Astrocyte of the hippocampus (primary cell): Measurements from ENCODE around the gene ST7L.

Experiments
- DNase-seq: peaks from one replicate; pipeline ENCODE4 v3.0.0; 2011; ENCODE audit warnings: low read depth, low spot score

Gene ST7L

DNA sequence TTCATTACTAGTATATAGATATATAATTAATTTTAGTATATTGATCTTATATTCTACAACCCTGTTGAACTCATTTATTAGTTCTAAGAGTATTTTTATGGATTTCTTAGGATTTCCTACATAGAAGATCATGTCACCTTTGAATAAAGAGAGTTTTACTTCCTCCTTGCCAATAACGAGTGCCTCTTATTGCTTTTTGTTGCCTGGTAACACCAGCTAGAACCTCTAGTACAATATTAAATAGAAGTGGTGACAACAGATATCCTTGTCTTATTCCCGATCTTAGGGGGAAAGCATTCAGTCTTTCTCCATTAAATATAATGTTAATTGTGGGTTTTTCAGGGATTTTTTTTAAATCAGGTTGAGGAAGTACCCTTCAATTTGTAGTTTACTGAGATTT is 69.4 kb downstream of the ST7L start:
- DNase-seq: no peak

GRCh38 chr1:112548547-112548946 is 70.4 kb downstream of the ST7L start:
- DNase-seq: no peak

GRCh38 chr1:112546076-112546475 is 72.9 kb downstream of the ST7L start:
- peak; percentile 63 for DNase-seq

DNA sequence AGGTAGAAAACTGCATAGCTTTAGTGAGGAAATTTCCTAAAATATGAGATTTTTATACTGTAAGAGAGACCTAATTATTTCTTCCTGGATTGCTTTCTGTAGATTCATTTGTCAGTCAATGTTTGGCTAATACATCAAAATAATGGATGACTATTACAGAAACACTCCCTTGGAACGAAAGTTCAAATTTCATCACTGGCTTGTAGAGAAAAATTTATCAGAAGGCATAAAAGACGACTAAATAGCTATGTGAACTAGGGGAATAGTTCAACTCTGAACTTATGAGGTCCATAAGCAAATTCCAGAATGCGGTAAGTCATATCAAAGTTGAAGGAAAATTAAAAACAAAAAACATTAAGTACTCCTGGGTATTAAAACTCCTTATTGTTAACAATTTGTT is 74.2 kb downstream of the ST7L start:
- DNase-seq: no peak

- DNase-seq: peak; percentile 87
Observed at GRCh38 chr1:112544011-112544688, 74.8 kb downstream of the ST7L start.

DNA sequence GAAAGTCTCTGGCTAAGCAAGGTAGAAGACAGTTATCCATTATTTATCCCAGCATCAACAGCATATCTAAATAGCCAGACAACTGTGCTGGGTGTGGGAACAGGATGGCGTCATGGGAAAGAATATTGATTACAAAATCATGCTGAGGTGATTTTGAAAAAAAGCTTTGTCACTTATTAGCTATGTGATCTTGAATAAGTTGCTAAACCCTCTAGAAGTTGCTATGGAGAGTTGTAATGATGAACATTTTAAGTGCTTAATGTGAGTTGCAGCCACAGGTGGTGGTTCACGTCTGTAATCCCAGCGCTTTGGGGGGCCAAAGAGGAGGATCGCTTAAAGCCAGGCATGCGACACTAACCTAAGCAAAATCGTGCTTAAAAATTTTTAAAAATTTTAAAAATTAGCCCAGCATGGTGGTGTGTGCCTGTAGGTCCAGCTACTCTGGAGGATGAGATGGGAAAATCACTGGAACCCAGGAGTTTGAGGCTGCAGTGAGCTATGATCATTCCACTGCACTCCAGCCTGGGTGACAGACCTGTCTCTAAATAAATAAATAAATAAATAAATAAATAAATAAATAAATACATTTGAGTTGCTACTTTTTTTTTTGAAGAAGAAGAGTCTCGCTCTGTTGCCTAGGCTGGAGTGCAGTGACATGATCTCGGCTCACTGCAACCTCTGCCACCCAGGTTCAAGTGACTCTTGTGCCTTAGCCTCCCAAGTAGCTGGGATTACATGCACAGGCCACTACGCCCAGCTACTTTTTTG is 76.6 kb downstream of the ST7L start:
- no peak for DNase-seq

- no peak for DNase-seq
Observed at GRCh38 chr1:112541299-112541698, 77.6 kb downstream of the ST7L start.

DNA sequence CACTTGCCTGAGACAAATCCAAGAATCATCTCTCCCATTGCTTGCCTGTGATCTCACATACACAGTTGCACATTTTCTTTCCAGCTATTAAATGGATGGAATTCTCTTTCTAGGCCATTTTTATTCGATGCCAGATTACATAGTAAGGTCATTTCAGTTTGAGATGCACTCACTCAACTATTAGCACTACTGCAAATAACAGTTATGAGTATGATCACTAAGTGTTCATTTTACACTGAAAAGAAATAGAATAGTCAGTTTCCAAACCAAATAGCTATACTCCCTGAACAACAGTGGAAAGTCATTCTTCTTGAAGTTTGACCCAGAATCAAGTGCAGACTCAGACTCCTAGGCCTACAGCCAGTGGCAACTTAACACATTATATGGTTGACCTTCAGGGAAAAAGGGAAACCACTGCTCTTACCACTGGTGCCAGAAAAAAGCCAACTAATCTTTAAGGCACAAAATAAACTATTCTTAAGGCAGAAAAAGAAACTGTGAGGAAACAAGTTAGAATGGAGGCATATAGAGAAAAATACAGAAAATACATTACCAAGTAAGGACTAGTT is 78.6 kb downstream of the ST7L start:
- peak; percentile 45 for DNase-seq

DNA sequence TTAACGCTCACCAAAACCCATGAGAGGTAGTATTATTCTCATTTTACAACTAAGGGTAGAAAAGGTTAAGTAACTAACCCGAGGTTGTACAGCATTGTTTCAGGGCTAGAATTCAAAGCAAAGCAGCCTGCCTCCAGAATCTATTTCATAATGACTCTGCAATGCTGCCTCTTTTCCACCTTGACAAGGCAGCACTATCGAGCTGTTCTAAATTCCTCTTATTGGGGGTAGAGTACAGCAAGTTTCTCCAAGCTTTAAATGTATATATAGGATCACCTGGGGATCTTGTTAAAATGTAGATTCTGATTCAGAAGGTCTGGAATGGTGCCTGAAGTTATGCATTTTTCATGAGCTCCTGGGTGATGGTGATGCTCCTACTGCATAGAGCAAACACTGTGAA is 80.1 kb downstream of the ST7L start:
- DNase-seq: no peak

- DNase-seq: peak; percentile 55
Observed at GRCh38 chr1:112537456-112537855, 81.5 kb downstream of the ST7L start.

GRCh38 chr1:112536561-112536960 is 82.4 kb downstream of the ST7L start:
- DNase-seq: peak; percentile 81

- peak; percentile 60 for DNase-seq
Observed at GRCh38 chr1:112533029-112533428, 85.9 kb downstream of the ST7L start.

DNA sequence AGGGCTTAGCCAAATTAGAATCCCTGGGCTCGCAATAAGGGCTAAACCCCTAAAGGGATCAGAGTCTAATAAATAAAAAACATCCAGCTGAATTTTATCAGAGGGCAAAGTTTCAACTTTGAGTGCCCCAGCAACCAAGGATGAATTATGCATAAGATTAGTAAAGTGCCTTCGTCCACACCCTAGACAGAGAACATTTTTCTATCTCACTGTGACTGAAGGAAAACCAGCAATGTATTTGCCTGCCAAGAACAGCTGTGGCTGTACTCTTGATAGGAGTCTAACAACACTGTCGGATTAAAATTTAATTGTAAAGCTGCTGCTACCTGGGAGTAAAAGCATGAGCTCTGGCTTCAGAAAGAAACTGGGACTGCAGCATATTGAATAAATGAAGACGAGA is 86.9 kb downstream of the ST7L start:
- peak; percentile 72 for DNase-seq

DNA sequence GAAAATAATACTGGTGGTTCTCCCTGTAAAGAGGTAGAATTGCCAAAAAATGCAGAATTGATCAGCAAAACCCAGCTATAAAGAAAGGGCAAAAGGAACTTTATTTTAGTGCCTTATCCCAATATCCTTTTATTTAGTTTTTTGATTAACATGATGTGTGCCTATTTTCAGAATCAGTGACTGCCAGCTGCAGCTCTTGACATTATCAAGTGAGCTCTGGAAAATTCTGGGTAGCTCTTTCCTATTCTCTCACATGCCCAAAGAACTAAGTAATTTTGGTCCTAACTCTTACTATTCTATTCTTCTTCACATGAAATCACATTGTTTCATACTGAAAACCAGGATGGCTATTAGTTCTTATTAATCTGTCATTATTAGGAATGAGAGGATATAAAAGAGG is 88.1 kb downstream of the ST7L start:
- DNase-seq: no peak

DNA sequence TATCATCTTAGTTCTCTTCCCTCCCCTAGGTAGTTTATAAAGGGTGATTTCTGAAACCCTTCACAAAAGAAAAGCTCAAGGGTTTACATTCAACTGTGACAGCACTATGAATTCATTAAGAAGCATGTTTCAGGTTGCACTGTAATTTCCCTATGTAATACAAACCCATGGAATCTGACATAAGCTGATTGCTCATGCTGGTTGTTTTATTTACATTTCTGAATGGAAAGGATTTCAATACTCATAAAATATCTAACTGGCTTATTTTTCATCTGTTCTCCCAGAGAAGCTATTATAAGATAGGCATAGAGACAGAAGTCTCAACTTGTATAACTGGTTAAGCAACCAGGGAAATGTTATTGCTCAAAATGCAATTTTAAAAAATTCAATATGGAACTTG is 89.6 kb downstream of the ST7L start:
- DNase-seq: no peak

DNA sequence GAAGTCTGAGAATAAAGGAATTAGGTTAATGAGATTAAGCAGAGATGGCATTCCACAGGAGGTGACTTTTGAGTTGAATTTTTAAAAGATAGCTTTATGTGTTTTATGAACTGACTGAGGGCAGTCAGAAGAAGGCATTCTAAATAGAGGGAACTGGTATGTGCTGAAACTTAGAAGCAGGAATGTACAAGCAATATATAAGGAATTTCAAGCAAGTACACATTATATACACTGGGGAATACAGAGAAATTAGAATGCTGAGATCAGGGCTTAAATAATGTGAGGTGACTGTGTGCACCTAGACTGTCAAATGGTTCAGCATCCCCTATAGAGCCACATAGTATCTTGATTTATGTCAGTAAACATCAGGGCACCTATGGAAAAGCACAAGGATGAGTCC is 90.9 kb downstream of the ST7L start:
- DNase-seq: no peak

DNA sequence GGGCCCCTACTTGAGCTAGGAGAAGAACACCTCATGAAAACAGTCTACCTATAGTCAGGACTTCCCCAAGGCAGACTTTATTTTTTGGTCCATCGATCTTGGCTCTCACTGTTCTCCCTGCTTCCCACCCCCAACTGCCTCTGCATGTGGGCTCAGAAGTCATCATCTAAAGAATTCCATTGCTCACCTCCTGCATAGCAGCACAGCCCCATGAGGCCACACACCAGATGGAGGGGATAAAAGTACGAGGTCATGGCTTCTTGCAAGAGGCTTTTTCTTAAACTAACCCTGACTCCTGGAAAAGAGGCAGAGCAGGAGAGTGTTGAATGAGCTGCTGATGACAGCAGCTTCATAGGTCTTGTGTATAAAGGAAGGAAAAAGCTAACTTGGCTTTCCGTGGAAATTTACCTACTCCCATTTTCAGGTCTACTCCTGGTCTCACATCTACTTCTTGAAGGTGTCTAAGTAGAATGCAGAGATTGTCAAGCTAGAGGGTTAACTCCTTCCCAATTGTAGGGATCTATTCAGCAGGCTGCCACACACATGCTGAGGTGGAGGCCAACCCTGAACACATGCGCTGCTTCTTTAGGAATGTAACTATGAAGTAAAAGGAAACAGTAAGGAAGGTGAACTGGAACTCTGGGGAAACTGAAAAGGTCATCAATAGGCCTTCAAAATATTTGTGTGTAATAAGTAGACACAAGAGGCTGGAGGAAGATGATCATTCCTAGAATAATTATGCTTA is 91.5 kb downstream of the ST7L start:
- DNase-seq: peak; percentile 80

DNA sequence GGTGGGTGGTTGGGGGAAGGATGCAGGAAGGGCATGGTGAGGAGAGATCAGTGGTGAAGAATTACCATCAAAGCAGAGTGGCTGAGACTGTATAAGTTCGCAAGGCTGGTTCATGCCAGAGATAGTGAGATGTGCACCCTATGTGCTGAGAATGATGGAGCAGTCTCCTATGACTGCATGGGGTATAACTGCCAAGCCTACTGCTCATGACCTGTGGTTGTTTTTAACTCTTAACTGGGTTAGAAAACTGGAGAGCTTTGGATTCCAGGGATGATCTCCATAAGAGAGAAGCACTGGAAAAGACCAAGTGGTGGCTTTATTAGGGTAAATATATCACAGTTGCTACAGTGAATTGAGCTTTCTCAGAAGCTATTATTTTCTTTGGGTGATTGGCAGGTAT is 94.0 kb downstream of the ST7L start:
- peak; percentile 43 for DNase-seq

DNA sequence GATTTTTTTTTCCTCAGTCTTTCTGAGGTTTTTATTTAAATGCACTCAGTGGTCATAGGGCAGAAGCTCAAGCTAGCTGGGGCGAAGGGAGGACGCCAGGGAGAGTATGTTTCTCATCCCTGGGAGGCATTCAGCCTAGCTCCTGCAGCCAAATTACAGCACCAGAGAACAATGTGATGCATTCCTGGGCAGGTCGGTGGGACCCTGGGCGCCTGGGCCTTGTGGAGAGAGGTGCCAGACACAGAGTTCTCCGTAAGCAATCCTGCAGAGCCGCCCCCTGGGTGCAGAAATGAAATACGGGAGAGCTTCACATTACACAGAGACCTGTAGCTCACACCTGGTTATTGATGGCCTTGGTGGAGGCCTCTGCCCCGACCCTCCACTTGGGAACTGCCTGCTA is 94.7 kb downstream of the ST7L start:
- DNase-seq: peak; percentile 98

DNA sequence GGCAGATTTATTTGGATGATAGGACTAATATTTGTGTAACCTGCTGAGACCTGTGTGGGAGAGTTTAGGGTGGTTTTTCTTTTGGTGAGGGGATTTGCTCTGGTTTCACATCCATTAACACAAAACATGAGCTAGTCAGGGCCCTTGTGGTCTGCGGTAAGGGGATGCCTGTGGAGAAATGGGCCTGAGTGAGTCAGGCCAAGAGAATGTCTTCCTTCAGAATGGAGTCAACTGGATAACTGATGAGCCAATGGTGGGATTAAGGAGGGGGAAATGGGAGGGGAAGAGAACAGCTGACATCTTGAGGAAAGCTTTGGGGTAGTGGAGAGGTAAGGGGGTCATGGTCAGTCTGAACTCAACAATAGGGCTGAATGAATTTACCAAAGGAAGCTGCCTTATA is 96.3 kb downstream of the ST7L start:
- peak; percentile 99 for DNase-seq

DNA sequence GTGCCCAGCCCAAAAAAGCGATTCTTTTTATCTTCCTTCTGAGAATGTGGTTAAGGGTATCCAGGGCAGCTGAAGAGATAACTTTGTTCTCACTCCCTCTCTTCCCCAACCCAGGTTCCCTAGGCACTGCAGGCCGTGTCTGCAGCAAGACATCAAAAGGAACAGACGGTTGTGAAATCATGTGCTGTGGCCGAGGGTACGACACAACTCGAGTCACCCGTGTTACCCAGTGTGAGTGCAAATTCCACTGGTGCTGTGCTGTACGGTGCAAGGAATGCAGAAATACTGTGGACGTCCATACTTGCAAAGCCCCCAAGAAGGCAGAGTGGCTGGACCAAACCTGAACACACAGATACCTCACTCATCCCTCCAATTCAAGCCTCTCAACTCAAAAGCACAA is 98.8 kb downstream of the ST7L start:
- no peak for DNase-seq

GRCh38 chr1:112518186-112518585 is 100.8 kb downstream of the ST7L start:
- no peak for DNase-seq
